Measurements from ENCODE around the gene ZNF618.

DNA sequence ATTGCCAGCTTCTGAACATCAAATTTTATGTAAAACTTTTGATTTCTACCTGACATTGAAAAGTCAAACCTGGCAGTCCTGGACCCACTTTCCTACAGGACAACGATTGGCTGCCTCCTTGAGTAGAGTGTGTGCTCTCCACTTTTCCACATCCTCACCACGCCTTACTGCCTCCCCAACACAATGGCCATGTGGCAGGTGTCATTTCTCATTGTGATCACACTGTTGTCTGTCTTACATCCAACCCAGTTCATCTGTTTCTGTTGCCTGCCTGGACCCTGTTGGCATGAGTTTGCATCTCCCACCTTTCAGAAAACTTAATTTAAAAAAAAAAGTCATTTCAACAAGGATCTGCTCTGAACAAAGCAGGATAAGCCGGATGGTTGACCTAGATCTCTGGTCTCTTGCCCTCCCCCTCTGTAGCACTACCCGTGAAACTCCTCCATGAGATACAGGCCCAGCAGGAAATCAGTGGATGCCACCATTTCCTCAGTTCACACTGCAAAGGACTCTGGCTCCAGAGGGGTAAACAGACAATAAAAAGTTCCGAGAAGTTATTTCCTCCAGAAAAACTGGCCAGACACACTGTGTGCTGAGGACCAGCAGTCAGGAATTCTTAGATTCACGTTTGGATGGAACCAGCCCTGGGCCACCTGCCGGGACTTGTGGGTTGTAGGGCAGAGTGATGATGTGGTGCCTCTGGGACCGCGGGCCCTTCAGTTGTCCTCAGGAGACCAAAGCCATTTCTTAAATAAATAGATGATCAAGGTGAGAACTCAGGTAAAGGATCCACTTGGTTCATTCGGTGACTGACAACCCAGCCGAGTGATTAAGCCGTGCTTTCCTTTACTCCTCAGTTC, 153.4 kb downstream of the ZNF618 start:
- TF ChIP-seq POLR2A (IDR thresholded peaks at IDR 0.05) (no peak), POLR2AphosphoS5 (IDR thresholded peaks at IDR 0.05) (no peak), EP300 (IDR thresholded peaks at IDR 0.05) (no peak)
- TF ChIP-seq, protein P1, sequence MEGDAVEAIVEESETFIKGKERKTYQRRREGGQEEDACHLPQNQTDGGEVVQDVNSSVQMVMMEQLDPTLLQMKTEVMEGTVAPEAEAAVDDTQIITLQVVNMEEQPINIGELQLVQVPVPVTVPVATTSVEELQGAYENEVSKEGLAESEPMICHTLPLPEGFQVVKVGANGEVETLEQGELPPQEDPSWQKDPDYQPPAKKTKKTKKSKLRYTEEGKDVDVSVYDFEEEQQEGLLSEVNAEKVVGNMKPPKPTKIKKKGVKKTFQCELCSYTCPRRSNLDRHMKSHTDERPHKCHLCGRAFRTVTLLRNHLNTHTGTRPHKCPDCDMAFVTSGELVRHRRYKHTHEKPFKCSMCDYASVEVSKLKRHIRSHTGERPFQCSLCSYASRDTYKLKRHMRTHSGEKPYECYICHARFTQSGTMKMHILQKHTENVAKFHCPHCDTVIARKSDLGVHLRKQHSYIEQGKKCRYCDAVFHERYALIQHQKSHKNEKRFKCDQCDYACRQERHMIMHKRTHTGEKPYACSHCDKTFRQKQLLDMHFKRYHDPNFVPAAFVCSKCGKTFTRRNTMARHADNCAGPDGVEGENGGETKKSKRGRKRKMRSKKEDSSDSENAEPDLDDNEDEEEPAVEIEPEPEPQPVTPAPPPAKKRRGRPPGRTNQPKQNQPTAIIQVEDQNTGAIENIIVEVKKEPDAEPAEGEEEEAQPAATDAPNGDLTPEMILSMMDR (IDR thresholded peaks at IDR 0.05) = no peak
